Stimulated activated CD4-positive, alpha-beta T cell treated with anti-CD3 and anti-CD28 coated beads, Interleukin-4, amount 100 ng/mL, for 1 hour (primary cell): ENCODE results near the gene SEPTIN10.
A peak's percentile ranks its signal among the peaks of the same experiment; 100 is the strongest.
"Not testable (repeated sequence)": the region's sequence is repeated elsewhere in the genome, so short reads cannot be mapped to it uniquely, and the experiment has no call there.

Source experiments
- DNase-seq: peaks from one replicate; pipeline ENCODE4 v3.0.0-alpha.2; 2020

The SEPTIN10 gene

DNA sequence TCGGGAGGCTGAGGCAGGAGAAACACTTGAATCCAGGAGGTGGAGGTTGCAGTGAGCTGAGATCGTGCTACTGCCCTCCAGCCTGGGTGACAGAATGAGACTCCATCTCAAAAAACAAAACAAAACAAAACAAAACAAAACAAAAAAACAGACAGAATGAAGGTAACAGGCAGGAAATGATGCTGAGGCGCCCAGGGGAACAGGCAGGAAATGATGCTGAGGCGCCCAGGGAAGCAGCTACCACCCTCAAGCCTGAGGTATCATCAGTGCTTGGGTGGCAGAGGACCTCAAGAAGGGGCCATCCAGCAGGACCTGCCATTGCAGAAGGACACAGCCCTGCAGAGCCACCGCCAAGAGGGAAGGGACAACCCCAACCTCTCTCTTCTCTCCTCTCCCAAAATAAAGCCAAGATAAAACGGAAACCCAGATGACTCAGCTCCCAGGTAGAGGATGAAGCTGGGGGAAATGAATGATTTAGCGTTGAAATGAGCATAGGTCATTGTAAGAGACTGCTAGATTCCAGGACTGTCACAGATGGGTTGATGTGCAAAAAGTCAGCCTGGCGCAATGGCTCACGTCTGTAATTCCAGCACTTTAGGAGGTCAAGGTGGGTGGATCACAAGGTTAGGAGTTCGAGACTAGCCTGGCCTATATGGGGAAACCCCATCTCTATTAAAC, 19.7 kb upstream of the SEPTIN10 start:
- no peak for DNase-seq

GRCh38 chr2:109632158-109632789, 18.5 kb upstream of the SEPTIN10 start:
- DNase-seq = no peak

- DNase-seq = no peak
Measured at GRCh38 chr2:109631741-109632140, 18.0 kb upstream of the SEPTIN10 start.

DNA sequence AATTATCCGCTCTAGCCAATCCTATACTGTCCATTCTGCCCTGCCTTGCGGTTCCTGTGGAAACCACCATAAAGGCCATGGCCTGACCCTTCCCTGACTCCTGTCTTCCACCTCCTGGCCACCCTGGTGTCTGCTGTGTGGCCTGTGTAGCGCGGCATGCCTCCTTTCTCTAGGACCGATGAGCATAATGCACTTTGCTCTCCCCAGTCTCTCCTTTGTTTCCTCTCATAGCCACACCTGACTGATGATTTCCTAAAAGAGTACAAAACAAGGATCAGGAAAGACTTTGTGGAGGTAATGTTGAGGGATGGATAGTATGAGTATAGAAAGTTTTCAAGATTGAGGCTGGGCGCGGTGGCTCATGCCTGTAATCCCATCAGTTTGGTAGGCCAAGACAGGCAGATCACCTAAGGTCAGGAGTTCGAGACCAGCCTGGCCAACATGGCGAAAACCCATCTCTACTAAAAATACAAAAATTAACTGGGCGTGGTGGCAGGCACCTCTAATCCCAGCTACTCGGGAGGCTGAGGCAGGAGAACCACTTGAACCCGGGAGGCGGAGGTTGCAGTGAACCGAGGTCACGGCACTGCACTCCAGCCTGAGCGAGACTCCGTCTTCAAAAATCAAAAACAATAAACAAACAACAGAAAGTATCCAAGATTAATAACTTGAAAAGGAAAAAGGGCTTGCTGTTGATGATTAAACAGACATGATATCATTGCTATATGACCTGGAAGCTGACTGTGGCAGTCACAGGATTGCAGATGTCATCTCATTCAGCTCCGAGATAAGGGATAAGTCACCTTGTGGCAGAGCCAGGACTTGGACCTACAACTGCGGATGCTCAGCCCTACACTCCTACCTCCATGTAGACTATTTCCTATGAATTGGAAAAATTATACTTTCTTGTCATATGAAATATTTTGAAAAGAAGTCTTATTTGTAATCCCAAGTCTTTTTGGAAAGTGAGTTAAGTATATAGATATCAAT, 17.0 kb upstream of the SEPTIN10 start:
- DNase-seq = no peak

DNA sequence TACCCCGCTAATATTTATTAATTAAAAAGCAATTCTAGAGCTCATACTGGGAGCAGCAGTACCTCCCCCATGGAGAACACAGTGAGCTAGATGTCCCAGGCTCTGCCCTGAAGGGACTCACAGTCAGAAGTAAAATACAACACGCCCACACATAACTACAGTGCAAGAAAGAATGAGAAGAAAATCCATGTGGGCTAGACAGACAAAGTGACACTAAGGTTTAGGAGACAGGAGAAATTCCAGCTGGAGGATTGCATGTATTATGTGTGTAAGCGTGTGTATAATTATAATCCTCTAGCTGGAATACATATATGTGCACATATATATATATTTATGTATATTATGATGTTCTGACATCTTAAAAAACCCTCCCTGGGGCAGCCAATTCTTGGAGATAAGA, 16.1 kb upstream of the SEPTIN10 start:
- DNase-seq = no peak

DNA sequence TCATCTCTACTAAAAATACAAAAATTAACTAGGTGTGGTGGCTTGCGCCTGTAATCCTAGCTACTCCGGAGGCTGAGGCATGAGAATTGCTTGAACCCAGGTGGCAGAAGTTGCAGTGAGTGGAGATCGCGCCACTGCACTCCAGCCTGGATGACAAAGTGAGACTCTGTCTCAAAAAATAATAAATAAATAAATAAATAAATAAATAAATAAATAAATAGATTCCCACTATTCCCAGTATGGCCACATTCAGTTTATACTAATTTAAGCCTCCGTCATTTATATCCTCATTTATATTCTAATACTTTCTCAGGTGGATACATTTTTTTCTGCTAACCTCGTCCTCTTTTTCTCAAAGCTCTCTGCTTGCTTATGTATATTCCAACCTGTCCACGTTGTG, 14.6 kb upstream of the SEPTIN10 start:
- not testable (repeated sequence) for DNase-seq

- DNase-seq = no peak
Measured at GRCh38 chr2:109624339-109624738, 10.6 kb upstream of the SEPTIN10 start.

DNA sequence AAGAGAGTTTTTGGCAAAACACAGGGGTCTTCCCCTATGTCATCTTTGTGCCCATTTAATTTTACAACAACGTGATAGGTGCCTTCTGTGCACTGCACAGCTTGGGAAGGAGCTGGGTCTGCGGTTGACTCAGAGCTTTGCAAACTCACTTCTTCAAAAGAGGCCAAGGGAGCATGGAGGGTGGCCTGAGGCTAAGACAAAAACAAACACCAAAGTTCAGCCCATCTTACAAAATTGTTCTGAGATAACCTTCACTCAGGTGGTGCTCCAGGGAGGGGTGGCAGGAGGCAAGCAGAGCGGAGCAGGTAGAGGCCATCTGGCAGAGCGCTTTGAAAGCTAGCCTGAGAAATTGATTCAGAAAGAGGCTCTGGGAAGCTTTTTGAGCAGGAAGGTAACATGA, 10.2 kb upstream of the SEPTIN10 start:
- no peak for DNase-seq

- no peak for DNase-seq
Measured at GRCh38 chr2:109623297-109623696, 9.5 kb upstream of the SEPTIN10 start.

GRCh38 chr2:109619032-109619615, 5.4 kb upstream of the SEPTIN10 start:
- DNase-seq = no peak

DNA sequence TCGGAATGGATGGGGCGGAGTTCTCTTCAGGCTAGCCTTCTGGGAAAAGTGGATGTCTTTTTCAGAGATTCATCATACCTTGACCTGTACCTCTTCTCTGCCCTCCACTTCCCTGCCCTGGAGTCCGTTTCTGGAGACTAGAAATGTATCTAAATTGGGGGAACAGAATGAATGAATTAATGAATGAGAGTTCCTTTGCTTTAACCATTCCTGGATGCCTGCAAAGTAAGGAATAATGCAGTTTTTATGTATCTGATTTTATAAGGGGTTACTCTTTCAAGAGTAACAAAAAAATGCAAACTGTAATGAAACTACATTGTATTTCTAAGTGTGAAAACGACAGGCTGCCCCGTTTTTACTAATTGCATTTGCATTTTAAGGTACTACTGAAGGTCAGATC, 2.4 kb upstream of the SEPTIN10 start:
- DNase-seq = no peak

- no peak for DNase-seq
Measured at GRCh38 chr2:109615637-109616144, 1.9 kb upstream of the SEPTIN10 start.

DNA sequence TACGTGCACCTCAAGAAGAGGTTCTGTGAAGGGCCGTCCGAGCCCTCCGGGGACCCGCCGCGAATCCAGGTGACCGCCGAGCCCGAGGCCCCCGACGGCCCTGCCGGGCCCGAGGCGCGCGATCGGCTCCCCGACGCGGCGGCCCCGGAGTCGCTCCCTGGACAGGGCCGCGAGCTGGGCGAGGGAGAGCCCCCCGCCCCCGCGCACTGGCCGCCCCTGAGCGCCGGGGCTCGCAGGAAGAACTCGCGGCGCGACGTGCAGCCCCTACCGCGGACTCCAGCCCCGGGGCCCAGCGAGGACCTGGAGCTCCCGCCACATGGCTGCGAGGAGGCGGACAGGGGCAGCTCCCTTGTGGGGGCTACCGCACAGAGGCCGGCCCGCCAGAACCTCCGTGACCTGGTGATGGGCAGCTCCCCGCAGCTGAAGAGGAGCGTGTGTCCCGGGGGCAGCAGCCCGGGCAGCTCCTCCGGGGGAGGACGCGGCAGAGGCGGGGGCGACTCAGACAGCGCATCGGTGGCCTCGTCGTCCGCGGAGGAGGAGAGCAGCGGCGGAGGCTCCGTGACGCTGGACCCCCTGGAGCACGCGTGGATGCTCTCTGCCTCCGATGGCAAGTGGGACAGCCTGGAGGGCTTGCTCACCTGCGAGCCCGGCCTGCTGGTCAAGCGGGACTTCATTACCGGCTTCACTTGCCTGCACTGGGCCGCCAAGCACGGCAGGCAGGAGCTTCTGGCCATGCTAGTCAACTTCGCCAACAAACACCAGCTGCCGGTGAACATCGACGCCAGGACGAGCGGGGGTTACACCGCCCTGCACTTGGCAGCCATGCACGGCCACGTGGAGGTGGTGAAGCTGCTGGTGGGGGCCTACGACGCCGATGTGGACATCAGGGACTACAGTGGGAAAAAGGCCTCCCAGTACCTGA, 1.2 kb upstream of the SEPTIN10 start:
- DNase-seq = peak; percentile 6

DNA sequence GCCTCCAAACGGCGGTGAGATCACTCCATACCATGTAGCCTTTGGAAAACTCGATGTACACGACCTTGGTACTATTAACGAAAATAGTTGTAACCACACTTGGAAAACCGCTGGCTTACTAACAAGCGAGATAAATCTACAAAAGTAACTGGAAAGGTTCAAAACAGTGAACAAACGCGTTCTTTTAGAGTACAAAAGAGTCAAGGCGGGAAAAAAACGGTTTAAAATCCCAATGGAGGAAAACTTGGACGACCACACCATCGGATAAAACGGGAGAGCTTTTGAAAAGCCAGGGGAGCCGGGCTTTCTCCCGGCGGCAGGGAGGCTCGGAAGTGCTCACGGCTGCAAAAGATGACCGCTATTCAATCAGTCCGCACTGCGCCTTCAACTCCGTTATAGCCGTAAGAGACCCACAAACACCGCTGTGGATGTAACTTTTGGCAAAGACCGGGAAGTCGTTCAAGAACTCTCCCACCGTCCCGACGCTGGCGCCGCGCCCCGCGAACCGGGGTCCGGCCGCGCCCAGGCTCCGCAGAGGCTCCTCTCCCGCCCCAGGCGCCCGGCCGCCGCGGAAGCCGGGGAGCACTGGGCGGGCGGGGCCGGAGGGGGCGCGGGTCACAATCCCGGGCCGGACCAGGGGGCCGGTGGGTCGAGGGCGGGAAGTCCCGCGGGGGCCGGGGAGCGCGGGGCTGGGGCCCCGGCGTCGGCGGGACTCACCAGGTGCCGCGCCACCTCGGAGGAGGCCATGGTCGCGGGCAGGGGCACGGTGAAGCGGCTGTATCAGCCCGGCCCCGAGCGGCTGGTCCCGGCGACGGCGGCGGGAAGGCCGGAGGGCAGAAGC, 465 bp downstream of the SEPTIN10 start:
- DNase-seq = peak; percentile 2

DNA sequence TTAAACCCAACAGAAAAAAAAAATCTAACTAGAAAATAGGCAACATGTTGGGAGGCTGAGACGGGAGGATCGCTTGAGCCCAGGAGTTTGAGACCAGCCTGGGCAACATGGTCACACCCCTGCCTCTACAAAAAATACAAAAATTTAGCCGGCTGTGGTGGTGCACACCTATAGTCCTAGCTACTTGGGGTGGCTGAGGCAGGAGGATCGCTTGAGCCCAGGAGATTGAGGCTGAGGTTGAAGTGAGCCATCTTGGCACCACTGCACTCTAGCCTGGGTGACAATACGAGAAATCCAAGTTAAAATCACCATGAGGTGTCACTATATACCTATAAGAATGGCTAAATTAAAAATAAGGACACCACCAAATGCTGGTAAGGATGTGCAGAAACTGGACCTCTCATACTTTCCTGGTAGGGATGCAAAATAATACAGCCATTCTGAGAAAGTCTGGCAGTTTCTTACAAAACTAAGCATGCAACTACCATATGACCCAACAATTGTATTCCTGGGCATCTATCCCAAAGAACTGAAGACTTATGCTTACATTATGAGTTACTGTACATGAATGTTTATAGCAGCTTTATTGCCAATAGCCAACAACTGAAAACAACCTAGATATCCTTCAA, 2.2 kb downstream of the SEPTIN10 start:
- no peak for DNase-seq

DNA sequence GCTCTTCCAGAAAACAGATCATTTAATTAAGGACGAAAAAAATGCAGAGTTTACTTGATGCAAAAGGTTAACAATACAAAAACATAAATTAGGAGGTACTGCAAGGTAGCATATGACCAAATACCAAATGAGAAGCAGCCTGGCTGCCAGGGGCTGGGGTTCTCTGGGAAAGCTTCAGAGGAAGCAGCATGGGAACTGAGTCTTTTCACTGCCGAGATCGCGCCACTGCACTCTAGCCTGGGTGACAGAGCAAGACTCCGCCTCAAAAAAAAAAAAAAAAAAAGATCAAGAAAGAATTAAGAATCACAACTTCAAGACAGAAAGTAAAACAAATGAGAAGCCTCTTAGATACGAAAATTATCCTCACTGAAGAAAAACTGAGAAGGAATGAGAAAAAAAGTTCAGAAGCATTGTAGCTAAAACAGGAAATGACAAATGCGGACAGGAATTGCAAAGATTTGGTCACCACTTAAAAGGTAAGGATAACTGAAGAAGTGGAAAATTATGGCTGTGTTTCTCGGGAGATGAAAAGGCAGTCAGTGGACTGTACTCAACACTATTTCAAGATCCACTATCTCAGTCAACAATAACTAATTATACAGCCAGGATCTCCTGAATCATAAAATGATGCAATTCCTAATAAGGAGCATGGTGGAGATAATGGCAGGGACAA, 4.3 kb downstream of the SEPTIN10 start:
- DNase-seq = no peak

- no peak for DNase-seq
Measured at GRCh38 chr2:109607766-109608165, 6.0 kb downstream of the SEPTIN10 start.

DNA sequence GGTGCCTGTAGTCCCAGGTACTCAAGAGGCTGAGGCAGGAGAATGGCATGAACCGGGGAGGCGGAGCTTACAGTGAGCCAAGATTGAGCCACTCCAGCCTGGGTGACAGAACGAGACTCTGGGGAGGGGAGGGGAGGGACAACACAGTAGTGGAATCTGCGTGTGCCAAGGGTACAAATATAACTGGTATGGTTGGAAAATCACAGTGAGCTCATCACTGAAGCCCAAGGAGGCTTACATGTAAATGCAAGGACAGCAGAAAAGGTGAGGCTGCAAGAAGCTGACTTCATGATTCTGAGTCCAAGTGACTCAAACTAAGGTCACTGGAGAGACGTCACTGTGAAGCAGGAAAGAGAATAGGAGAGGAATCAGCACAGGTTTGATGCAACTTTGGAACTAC, 9.2 kb downstream of the SEPTIN10 start:
- DNase-seq = no peak

GRCh38 chr2:109602617-109603188, 11.1 kb downstream of the SEPTIN10 start:
- DNase-seq = no peak
